HG03060 (cell line): ENCODE results near the gene GPR153.

Experiments
- ATAC-seq: cut with Tn5 transposase; IDR thresholded peaks from one replicate; pipeline ENCODE4 v1.9.1; 2021; ENCODE audit warnings: low read depth, moderate number of reproducible peaks; ENCODE audit not compliant: unreplicated experiment

GPR153 gene

GRCh38 chr1:6271006-6271405 lies 10.1 kb upstream of the GPR153 start:
- no peak for ATAC-seq

GRCh38 chr1:6270401-6270800 lies 9.5 kb upstream of the GPR153 start:
- no peak for ATAC-seq

- no peak for ATAC-seq
Measured at GRCh38 chr1:6269720-6270400, 9.0 kb upstream of the GPR153 start.

- no peak for ATAC-seq
Measured at GRCh38 chr1:6269296-6269695, 8.4 kb upstream of the GPR153 start.

GRCh38 chr1:6268415-6268814 lies 7.5 kb upstream of the GPR153 start:
- no peak for ATAC-seq

GRCh38 chr1:6267686-6268322 lies 6.9 kb upstream of the GPR153 start:
- ATAC-seq: no peak

- ATAC-seq: no peak
Measured at GRCh38 chr1:6266641-6267040, 5.7 kb upstream of the GPR153 start.

- no peak for ATAC-seq
Measured at GRCh38 chr1:6265151-6265550, 4.3 kb upstream of the GPR153 start.

- ATAC-seq: no peak
Measured at GRCh38 chr1:6263716-6264115, 2.8 kb upstream of the GPR153 start.

- ATAC-seq: no peak
Measured at GRCh38 chr1:6262555-6263420, 1.9 kb upstream of the GPR153 start.

GRCh38 chr1:6261615-6261995 lies 707 bp upstream of the GPR153 start:
- no peak for ATAC-seq

- no peak for ATAC-seq
Measured at GRCh38 chr1:6260433-6260934, 414 bp downstream of the GPR153 start.

GRCh38 chr1:6259491-6260362 lies 1.2 kb downstream of the GPR153 start:
- ATAC-seq: no peak

GRCh38 chr1:6258675-6259074 lies 2.2 kb downstream of the GPR153 start:
- ATAC-seq: no peak

GRCh38 chr1:6257541-6258069 lies 3.3 kb downstream of the GPR153 start:
- ATAC-seq: no peak

GRCh38 chr1:6256645-6257044 lies 4.3 kb downstream of the GPR153 start:
- no peak for ATAC-seq

GRCh38 chr1:6254691-6255090 lies 6.2 kb downstream of the GPR153 start:
- ATAC-seq: no peak

GRCh38 chr1:6253380-6253779 lies 7.5 kb downstream of the GPR153 start:
- ATAC-seq: no peak

- ATAC-seq: no peak
Measured at GRCh38 chr1:6252374-6252710, 8.6 kb downstream of the GPR153 start.

GRCh38 chr1:6251681-6252373 lies 9.1 kb downstream of the GPR153 start:
- ATAC-seq: no peak
